ENCODE data around the gene HLX.

Gene HLX

DNA sequence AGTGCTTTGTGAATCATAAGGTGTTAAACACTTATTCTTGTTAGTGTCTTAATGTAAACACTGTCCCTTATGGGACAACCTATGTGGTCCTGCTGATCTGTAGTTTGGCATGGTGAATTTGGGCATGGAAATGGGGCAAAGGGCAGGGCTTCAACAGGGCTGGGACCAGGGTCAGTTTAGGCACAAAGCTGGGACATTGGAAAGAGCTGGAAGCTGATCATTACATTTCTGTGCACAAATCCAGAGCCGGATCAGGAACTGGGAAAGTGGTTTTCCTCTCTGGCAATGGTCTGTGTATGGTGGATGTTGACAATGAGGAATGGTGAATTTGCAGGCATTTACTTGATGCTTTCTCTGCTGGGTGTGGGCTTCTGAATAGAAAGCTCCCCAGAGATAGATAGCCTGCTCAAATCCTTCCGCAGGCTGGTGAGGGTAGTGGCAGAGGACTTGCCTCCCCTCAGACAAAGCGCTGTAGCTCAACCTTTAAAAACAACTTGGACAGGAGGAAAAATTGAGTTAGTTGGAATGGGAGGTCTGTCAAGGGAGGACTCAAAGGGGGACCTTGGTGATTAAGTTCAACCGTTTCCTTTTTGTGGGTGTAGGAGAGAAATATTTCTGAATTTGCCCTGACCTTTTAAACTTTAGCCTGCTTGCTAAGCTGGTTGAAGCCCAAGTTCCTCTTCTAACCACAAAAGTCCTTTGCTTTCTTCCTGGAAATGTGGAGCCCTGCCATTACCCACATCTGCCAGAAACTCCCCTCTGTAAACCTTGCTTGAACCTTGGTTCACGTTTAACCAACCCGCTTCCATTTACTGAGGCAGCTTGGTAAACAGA, 35.3 kb downstream of the HLX start:
- no peak for TF ChIP-seq JUND (IDR thresholded peaks at IDR 0.05; ENCODE audit: low read depth)
- in situ Hi-C loops (cut with HindIII; ENCODE audit: low pct_unique_long_range_greater_than_20kb, low sequenced_read_pairs): no loop called here
- DNase-seq (ENCODE audit: low read depth in 1 of 2, low spot score in 1 of 2): no peak

DNA sequence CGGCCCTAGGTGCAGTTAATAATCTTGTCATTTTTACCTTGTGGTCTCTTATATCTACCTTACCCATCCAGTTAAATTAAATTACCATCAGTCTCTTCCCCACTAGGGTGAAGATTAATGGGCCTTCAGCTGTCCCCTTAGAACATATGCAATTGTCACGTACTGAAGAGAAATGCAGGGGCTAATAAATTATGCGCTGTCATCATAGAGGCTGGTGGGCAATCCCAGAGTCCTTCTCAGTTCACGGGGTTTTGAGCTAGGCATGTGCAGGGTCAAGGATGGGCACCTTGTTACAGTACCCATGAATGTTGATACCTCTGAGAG, 35.8 kb downstream of the HLX start:
- no peak for TF ChIP-seq JUND (IDR thresholded peaks at IDR 0.05; ENCODE audit: low read depth)
- no peak for DNase-seq (ENCODE audit: low read depth in 1 of 2, low spot score in 1 of 2)
- in situ Hi-C loops (cut with HindIII; ENCODE audit: low pct_unique_long_range_greater_than_20kb, low sequenced_read_pairs): no loop called here

DNA sequence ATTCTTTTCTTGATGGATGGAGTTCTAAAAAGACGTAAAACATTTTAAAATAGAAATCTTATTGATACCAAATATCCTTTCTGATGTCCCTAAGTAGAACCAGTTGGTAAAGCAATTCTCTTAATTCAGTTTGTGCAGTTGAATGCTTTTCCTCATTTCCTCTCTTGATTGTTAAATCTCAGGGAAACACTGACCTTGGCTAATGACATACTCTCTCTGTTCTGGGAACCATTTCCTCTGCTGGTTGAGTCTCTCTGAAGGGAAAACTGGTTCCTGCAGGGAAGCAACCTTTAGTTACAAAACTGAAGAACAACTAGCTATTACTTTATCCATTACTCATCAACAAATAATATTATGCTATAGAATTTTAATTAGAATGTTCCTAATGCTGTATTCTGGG, 36.7 kb downstream of the HLX start:
- in situ Hi-C loops (cut with HindIII; ENCODE audit: low pct_unique_long_range_greater_than_20kb, low sequenced_read_pairs): no loop called here
- no peak for DNase-seq (ENCODE audit: low read depth in 1 of 2, low spot score in 1 of 2)
- TF ChIP-seq JUND (IDR thresholded peaks at IDR 0.05; ENCODE audit: low read depth): no peak

DNA sequence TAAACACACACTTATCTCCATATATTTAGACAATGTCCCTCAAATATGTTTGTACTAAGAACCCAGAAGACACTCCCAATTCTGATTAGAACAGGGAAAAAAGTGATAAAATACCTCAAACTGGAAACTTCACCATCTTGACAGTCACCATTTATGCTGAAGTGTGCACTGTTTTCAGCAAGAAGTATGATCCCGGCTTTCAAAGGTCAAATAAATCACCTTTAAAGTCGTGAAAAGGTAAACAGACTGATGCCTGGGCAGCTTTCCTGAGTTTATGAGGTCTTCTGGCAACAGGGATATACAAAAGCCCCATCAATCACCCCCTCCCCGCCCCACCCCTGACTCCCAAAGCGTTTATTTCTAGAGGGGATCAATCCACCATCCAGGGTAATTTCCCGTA, 37.9 kb downstream of the HLX start:
- in situ Hi-C loops (cut with HindIII; ENCODE audit: low pct_unique_long_range_greater_than_20kb, low sequenced_read_pairs): no loop called here
- no peak for TF ChIP-seq JUND (IDR thresholded peaks at IDR 0.05; ENCODE audit: low read depth)
- DNase-seq (ENCODE audit: low read depth in 1 of 2, low spot score in 1 of 2): no peak

DNA sequence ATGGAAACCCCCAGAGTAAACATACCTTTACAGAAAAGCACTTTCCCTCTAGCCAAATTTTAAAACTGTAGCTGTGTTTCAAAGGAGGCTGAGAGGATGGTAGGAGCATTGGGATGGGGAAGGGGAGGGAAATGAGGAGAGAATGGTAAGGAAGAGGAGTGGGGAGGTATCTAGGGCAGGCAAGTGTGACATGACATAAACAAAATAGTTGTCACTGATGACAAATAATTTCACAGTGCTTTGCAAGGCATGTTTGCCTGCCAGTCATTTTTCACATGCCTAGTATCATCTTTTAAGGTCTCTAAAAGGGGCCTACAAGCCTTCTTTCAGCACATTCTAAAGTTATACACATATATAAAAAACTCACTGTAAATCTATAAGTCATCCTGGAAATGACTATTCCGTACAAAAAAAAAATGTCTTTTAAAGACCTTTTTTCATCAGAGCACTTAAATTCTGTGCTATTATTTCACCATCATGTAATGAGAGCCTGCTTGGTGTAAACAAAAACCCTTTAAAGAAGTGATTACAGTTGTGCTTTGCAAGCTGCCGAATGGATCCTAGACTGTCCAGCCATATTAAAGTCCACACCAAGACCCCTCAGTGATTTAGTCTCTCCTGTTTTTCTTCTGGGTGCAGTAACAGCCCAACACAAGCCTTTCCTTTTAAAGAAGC, 38.4 kb downstream of the HLX start:
- no peak for TF ChIP-seq JUND (IDR thresholded peaks at IDR 0.05; ENCODE audit: low read depth)
- DNase-seq (ENCODE audit: low read depth in 1 of 2, low spot score in 1 of 2): no peak
- in situ Hi-C loops (cut with HindIII; ENCODE audit: low pct_unique_long_range_greater_than_20kb, low sequenced_read_pairs): no loop called here

DNA sequence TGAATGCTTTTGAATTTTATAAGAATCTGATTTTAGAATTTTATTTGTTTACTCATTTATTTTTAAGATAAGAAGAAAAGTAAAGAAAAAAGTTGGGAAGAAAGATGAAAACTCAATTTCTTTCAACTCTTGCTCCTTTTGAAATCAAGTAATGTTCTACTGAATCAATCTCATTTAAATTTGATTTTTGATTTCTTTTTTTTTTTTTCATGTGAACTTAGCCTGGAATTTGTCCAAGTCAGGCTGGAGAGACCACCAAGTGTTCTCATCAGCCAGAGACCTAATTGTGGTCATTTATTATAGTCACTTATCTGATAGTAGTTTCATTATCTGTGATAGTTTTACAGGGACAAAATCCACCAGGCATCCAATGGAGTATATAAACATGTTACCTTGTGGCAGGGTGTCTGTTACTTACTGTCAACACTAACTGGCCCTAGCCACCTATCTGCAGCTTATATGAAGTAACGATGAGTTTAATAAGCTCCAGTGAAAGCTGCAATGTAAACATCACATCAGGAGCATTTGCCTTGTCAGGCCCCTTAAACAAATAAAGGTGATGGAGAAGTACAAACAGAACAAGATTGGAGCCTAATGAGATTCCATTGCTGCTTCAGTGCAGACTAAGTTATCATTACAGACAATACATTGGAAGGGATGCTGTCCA, 39.2 kb downstream of the HLX start:
- in situ Hi-C loops (cut with HindIII; ENCODE audit: low pct_unique_long_range_greater_than_20kb, low sequenced_read_pairs): no loop called here
- DNase-seq (ENCODE audit: low read depth in 1 of 2, low spot score in 1 of 2): no peak
- no peak for TF ChIP-seq JUND (IDR thresholded peaks at IDR 0.05; ENCODE audit: low read depth)

DNA sequence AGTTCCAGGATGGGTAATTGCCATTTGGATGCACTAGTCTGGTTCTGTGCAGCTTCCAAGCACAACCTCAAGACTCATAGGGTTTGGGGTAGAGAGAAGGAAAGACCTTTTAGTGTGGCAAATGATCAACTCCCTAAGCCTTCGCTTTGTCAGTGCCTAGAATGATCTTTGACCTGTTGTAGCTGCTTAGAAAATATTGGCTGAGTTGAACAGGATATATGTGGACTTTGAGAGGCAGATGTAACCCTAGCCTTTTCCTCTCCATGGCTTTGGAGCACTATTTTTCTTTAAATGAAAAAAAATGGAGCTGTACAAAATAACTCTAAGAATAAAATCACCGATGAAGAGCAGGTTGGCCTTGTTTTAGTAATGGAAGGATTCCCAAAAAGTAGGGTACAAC, 41.7 kb downstream of the HLX start:
- in situ Hi-C loops (cut with HindIII; ENCODE audit: low pct_unique_long_range_greater_than_20kb, low sequenced_read_pairs): no loop called here
- TF ChIP-seq JUND (IDR thresholded peaks at IDR 0.05; ENCODE audit: low read depth): no peak
- DNase-seq (ENCODE audit: low read depth in 1 of 2, low spot score in 1 of 2): no peak

DNA sequence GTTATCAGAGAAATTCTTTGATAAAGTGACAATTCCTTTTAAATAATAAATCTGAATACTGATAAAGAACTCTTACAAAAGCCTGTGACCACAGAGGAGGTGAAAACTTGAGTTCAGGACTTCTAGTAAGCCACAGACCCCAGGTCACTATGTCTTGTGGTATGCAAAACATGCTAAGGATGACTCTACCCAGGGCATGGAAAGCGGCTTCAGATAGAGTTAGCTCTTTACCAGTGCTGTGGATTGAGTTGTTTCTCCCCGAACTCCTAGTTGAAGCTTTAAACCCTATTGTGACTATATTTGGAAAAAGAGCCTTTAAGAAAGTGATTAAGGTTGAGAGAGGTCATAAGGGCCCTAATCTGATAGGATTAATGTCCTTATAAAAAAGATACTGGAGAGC, 42.3 kb downstream of the HLX start:
- DNase-seq (ENCODE audit: low read depth in 1 of 2, low spot score in 1 of 2): no peak
- in situ Hi-C loops (cut with HindIII; ENCODE audit: low pct_unique_long_range_greater_than_20kb, low sequenced_read_pairs): no loop called here
- TF ChIP-seq JUND (IDR thresholded peaks at IDR 0.05; ENCODE audit: low read depth): no peak

DNA sequence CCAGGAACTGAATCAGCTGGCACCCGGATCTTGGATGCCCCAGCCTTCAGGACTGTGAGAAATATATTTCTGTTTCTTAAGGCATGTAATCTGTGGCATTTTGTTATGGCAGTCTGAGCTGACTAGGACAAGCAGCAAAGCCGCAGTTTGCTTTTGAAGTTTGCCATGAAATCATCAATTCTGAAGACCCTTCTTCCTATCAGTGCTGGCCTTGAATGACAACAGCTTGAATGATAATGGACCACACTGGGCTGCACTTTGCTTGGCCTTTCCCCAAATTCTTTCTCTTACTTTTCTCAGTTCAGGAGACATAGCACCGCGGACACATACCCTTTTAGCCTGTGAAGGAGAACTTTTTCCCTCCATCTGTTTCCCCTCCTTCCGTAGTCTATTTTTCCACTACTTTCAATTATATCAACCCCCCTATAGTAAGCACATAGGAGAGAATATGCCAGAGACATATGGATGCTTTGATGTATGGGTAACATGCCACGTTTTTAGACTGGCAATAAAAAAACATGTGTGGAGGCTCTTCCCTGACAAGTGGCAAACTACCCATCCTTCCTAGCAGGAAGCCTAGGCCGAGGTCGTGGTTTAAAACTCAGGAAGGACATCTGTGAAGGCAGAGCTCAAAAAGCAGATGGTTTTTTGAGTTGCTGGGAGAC, 42.9 kb downstream of the HLX start:
- no peak for DNase-seq (ENCODE audit: low read depth in 1 of 2, low spot score in 1 of 2)
- TF ChIP-seq JUND (IDR thresholded peaks at IDR 0.05; ENCODE audit: low read depth): no peak
- in situ Hi-C loops (cut with HindIII; ENCODE audit: low pct_unique_long_range_greater_than_20kb, low sequenced_read_pairs): no loop called here

DNA sequence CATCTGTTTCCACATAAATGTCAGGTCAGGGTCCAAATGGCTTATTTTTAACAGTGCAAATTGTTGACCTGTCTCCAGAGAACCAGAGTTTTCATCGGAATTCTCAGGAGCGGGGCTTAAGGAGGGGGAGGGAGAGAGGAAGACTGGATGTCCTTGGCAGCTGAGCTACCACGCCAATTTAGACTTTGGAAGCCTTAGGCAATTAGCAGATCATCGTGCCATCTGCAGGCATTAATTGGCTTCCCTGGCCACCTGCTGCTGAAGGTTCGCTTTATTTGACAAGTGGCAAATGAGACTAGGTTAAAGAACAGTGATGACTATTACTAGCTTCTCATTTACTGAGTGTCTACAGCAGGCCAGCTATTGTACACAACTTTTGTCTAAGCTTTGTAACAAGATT, 43.7 kb downstream of the HLX start:
- DNase-seq (ENCODE audit: low read depth in 1 of 2, low spot score in 1 of 2): no peak
- TF ChIP-seq JUND (IDR thresholded peaks at IDR 0.05; ENCODE audit: low read depth): no peak
- in situ Hi-C loops (cut with HindIII; ENCODE audit: low pct_unique_long_range_greater_than_20kb, low sequenced_read_pairs): no loop called here

DNA sequence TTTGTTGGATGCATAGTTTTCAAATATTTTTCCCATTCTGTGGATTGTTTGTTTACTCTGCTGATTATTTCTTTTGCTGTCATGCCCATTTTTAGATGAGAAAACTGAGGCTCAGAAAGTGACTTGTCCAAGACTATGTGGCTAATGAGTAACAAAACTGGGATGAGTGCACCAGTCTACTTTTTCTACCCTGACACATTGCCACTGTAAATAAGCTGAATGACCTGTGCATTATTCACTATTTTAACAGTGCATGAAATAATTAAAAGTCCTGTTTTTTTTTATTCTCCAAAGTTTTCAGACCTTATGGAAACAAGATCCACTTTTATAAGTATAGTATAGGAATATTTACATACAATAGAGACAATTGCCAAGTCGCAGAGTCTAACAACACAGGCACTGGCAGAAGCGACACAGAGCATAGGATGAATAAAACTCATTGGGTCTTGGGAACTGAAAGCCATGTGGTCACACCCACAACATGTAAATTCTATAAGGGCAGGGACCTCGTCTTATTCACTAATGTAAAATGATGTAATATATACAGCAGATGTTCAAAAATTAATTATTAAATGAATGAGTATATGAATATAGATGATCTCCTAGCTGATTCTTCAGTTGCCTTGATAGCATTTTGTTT, 45.2 kb downstream of the HLX start:
- no peak for TF ChIP-seq JUND (IDR thresholded peaks at IDR 0.05; ENCODE audit: low read depth)
- in situ Hi-C loops (cut with HindIII; ENCODE audit: low pct_unique_long_range_greater_than_20kb, low sequenced_read_pairs): no loop called here
- DNase-seq (ENCODE audit: low read depth in 1 of 2, low spot score in 1 of 2): no peak

DNA sequence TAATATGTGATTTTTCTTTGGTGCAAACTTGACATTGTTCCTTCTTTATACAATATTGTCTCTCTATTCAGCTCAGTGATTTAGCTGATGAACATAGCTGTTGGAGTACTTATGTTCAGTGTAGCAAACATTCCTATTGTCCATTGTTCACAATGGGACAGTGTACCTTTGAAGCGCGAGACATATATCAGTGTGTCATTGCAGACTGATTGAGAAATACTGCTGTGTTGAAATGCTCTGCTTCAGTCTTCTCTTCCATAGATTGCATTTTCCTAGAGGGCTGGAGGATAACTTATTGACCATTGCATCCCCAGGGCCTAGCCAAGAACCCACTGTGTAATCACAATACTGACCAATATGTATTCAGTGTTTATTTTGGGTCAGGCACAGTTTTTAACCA, 46.5 kb downstream of the HLX start:
- DNase-seq (ENCODE audit: low read depth in 1 of 2, low spot score in 1 of 2): no peak
- TF ChIP-seq JUND (IDR thresholded peaks at IDR 0.05; ENCODE audit: low read depth): no peak
- in situ Hi-C loops (cut with HindIII; ENCODE audit: low pct_unique_long_range_greater_than_20kb, low sequenced_read_pairs): no loop called here

Measured in T47D (cell line).